HG03571 (cell line): ENCODE results near the gene LMOD1.
"Not testable (repeated sequence)": the region's sequence is repeated elsewhere in the genome, so short reads cannot be mapped to it uniquely, and the experiment has no call there.

Experiments
- ATAC-seq: cut with Tn5 transposase; IDR thresholded peaks from one replicate; pipeline ENCODE4 v1.9.1; 2021; ENCODE audit not compliant: unreplicated experiment

Gene LMOD1

GRCh38 chr1:201877877-201878401 lies 68.4 kb downstream of the LMOD1 start:
- no peak for ATAC-seq

GRCh38 chr1:201876148-201876818 lies 70.1 kb downstream of the LMOD1 start:
- no peak for ATAC-seq

- ATAC-seq, result no peak
Measured at GRCh38 chr1:201874672-201875071, 71.7 kb downstream of the LMOD1 start.

GRCh38 chr1:201870397-201870796 lies 76.0 kb downstream of the LMOD1 start:
- ATAC-seq, result no peak

GRCh38 chr1:201861448-201861847 lies 84.9 kb downstream of the LMOD1 start:
- no peak for ATAC-seq

GRCh38 chr1:201859424-201859823 lies 86.9 kb downstream of the LMOD1 start:
- ATAC-seq, result no peak

- ATAC-seq, result not testable (repeated sequence)
Measured at GRCh38 chr1:201856722-201857121, 89.6 kb downstream of the LMOD1 start.

GRCh38 chr1:201851949-201852348 lies 94.4 kb downstream of the LMOD1 start:
- no peak for ATAC-seq

- no peak for ATAC-seq
Measured at GRCh38 chr1:201850053-201850397, 96.3 kb downstream of the LMOD1 start.

- ATAC-seq, result no peak
Measured at GRCh38 chr1:201849372-201850052, 96.8 kb downstream of the LMOD1 start.

GRCh38 chr1:201848230-201848629 lies 98.1 kb downstream of the LMOD1 start:
- no peak for ATAC-seq

GRCh38 chr1:201847150-201847549 lies 99.2 kb downstream of the LMOD1 start:
- no peak for ATAC-seq
